ENCODE data around the gene EPSTI1.

EPSTI1 gene

GRCh38 chr13:42986176-42986574 lies 5.9 kb downstream of the EPSTI1 start:
- ATAC-seq, result no peak
- TF ChIP-seq PATZ1 (CRISPR knock-in tag; IDR thresholded peaks at IDR 0.05; ENCODE audit: borderline replicate concordance), result no peak
- no peak for TF ChIP-seq RARB (CRISPR knock-in tag; IDR thresholded peaks at IDR 0.05)
- no peak for TF ChIP-seq ZNF565 (CRISPR knock-in tag; conservative IDR thresholded peaks at IDR 0.05; ENCODE audit: low read depth)

- TF ChIP-seq TSHZ2 (CRISPR knock-in tag; IDR thresholded peaks at IDR 0.05), result no peak
- no peak for TF ChIP-seq ESRRG (CRISPR knock-in tag; IDR thresholded peaks at IDR 0.05)
- no peak for TF ChIP-seq ISL1 (CRISPR knock-in tag; IDR thresholded peaks at IDR 0.05)
- no peak for TF ChIP-seq TCF4 (CRISPR knock-in tag; IDR thresholded peaks at IDR 0.05; ENCODE audit: borderline replicate concordance)
- TF ChIP-seq ZNF8 (CRISPR knock-in tag; IDR thresholded peaks at IDR 0.05), result no peak
- TF ChIP-seq ZNF565 (CRISPR knock-in tag; conservative IDR thresholded peaks at IDR 0.05; ENCODE audit: low read depth), result no peak
- TF ChIP-seq CSRNP3 (CRISPR knock-in tag; IDR thresholded peaks at IDR 0.05), result no peak
- no peak for TF ChIP-seq SNAI2 (CRISPR knock-in tag; IDR thresholded peaks at IDR 0.05)
- TF ChIP-seq ARNTL (CRISPR knock-in tag; IDR thresholded peaks at IDR 0.05; ENCODE audit: borderline replicate concordance, low read depth), result no peak
- TF ChIP-seq OSR1 (CRISPR knock-in tag; IDR thresholded peaks at IDR 0.05), result no peak
- TF ChIP-seq PPARA (CRISPR knock-in tag; IDR thresholded peaks at IDR 0.05; ENCODE audit: borderline replicate concordance), result no peak
- no peak for TF ChIP-seq BACH2 (CRISPR knock-in tag; IDR thresholded peaks at IDR 0.05; ENCODE audit: borderline replicate concordance)
- no peak for TF ChIP-seq ZFP3 (CRISPR knock-in tag; IDR thresholded peaks at IDR 0.05)
- no peak for TF ChIP-seq PATZ1 (CRISPR knock-in tag; IDR thresholded peaks at IDR 0.05; ENCODE audit: borderline replicate concordance)
- no peak for TF ChIP-seq RARB (CRISPR knock-in tag; IDR thresholded peaks at IDR 0.05)
- no peak for TF ChIP-seq ZFP30 (CRISPR knock-in tag; IDR thresholded peaks at IDR 0.05)
- no peak for TF ChIP-seq GLIS3 (CRISPR knock-in tag; IDR thresholded peaks at IDR 0.05)
- TF ChIP-seq CSDC2 (CRISPR knock-in tag; IDR thresholded peaks at IDR 0.05), result no peak
- no peak for TF ChIP-seq POU6F1 (CRISPR knock-in tag; IDR thresholded peaks at IDR 0.05; ENCODE audit: borderline replicate concordance, low read depth)
- TF ChIP-seq ZC3H10 (CRISPR knock-in tag; IDR thresholded peaks at IDR 0.05), result no peak
- ATAC-seq, result no peak
These were observed 6.5 kb downstream of the EPSTI1 start for GRCh38 chr13:42985312-42986175.

- ATAC-seq, result no peak
- TF ChIP-seq TOX (CRISPR knock-in tag; IDR thresholded peaks at IDR 0.05; ENCODE audit: borderline replicate concordance) (no peak), TSHZ2 (CRISPR knock-in tag; IDR thresholded peaks at IDR 0.05) (no peak), GLIS3 (CRISPR knock-in tag; IDR thresholded peaks at IDR 0.05) (no peak), ARNTL (CRISPR knock-in tag; IDR thresholded peaks at IDR 0.05; ENCODE audit: borderline replicate concordance, low read depth) (no peak), SNAI2 (CRISPR knock-in tag; IDR thresholded peaks at IDR 0.05) (no peak), ESRRG (CRISPR knock-in tag; IDR thresholded peaks at IDR 0.05) (no peak), ZFP30 (CRISPR knock-in tag; IDR thresholded peaks at IDR 0.05) (no peak), OSR1 (CRISPR knock-in tag; IDR thresholded peaks at IDR 0.05) (no peak), CSRNP3 (CRISPR knock-in tag; IDR thresholded peaks at IDR 0.05) (no peak), ZC3H10 (CRISPR knock-in tag; IDR thresholded peaks at IDR 0.05) (no peak), PPARA (CRISPR knock-in tag; IDR thresholded peaks at IDR 0.05; ENCODE audit: borderline replicate concordance) (no peak), ZNF8 (CRISPR knock-in tag; IDR thresholded peaks at IDR 0.05) (no peak)
These were observed 7.3 kb downstream of the EPSTI1 start for GRCh38 chr13:42984691-42985090.

Data from SK-N-SH treated with all-trans-retinoic acid at 6 μM for 48 hours (cell line).